Skeletal muscle satellite cell (primary cell): Measurements from ENCODE around the gene MYL1.

ENCODE experiments used
- H3K27me3 ChIP-seq: 2 replicates; pipeline ENCODE4 v1.7.0; 2013; ENCODE audit warnings: low read length; ENCODE audit not compliant: control insufficient read depth, insufficient read depth
- H3K36me3 ChIP-seq: 2 replicates; pipeline ENCODE4 v1.7.0; 2013; ENCODE audit warnings: mild to moderate bottlenecking, control low read depth, low read length; ENCODE audit not compliant: insufficient read depth
- H3K4me1 ChIP-seq: 2 replicates; pipeline ENCODE4 v1.7.0; 2013; ENCODE audit warnings: low read length; ENCODE audit not compliant: control insufficient read depth, insufficient read depth
- H3K4me2 ChIP-seq: 2 replicates; pipeline ENCODE4 v1.7.0; 2013; ENCODE audit warnings: mild to moderate bottlenecking, low read length
- H3K4me3 ChIP-seq: 2 replicates; pipeline ENCODE4 v1.7.0; 2013; ENCODE audit warnings: low read length
- H3K9ac ChIP-seq: 2 replicates; pipeline ENCODE4 v1.7.0; 2013; ENCODE audit warnings: mild to moderate bottlenecking, low read depth, low read length, moderate library complexity
- H3K9me3 ChIP-seq: replicated peaks from 2 replicates; pipeline ENCODE4 v1.7.0; 2013; ENCODE audit warnings: mild to moderate bottlenecking, control low read depth, low read length

MYL1 gene

GRCh38 chr2:210309548-210310233 is 5.3 kb downstream of the MYL1 start:
- Histone ChIP-seq H3K4me3 (no peak overlapping the region), H3K4me2 (no peak overlapping the region), H3K27me3 (no peaks in the 10 kb centered on the region), H3K36me3 (no peaks in the 10 kb centered on the region), H3K9me3 (no peaks in the 10 kb centered on the region), H3K9ac (no peak overlapping the region), H3K4me1 (no peaks in the 10 kb centered on the region)

GRCh38 chr2:210303498-210303897 is 11.5 kb downstream of the MYL1 start:
- no peak overlapping the region for H3K4me2 ChIP-seq
- H3K4me3 ChIP-seq: no peak overlapping the region
- no peaks in the 10 kb centered on the region for H3K4me1 ChIP-seq
- H3K36me3 ChIP-seq: no peaks in the 10 kb centered on the region
- H3K27me3 ChIP-seq: no peaks in the 10 kb centered on the region
- H3K9ac ChIP-seq: no peak overlapping the region
- H3K9me3 ChIP-seq: no peaks in the 10 kb centered on the region

GRCh38 chr2:210302326-210302725 is 12.6 kb downstream of the MYL1 start:
- H3K9me3 ChIP-seq: no peaks in the 10 kb centered on the region
- H3K4me1 ChIP-seq: no peaks in the 10 kb centered on the region
- no peak overlapping the region for H3K9ac ChIP-seq
- H3K4me3 ChIP-seq: no peak overlapping the region
- peak overlapping the region; percentile 21 for H3K4me2 ChIP-seq
- H3K27me3 ChIP-seq: no peaks in the 10 kb centered on the region
- H3K36me3 ChIP-seq: no peaks in the 10 kb centered on the region

GRCh38 chr2:210299866-210300373 is 15.1 kb downstream of the MYL1 start:
- Histone ChIP-seq H3K27me3 (no peaks in the 10 kb centered on the region), H3K4me1 (no peaks in the 10 kb centered on the region), H3K36me3 (no peaks in the 10 kb centered on the region), H3K4me3 (no peak overlapping the region), H3K9ac (no peak overlapping the region), H3K9me3 (no peaks in the 10 kb centered on the region), H3K4me2 (no peak overlapping the region)

- H3K27me3 ChIP-seq: no peaks in the 10 kb centered on the region
- H3K4me1 ChIP-seq: no peaks in the 10 kb centered on the region
- no peak overlapping the region for H3K4me3 ChIP-seq
- H3K9ac ChIP-seq: no peak overlapping the region
- no peaks in the 10 kb centered on the region for H3K36me3 ChIP-seq
- no peaks in the 10 kb centered on the region for H3K9me3 ChIP-seq
- H3K4me2 ChIP-seq: no peak overlapping the region
Observed at GRCh38 chr2:210288408-210288807, 26.6 kb downstream of the MYL1 start.

- no peaks in the 10 kb centered on the region for H3K36me3 ChIP-seq
Observed at GRCh38 chr2:210287301-210287700, 27.7 kb downstream of the MYL1 start.

GRCh38 chr2:210286123-210286680 is 28.8 kb downstream of the MYL1 start:
- Histone ChIP-seq H3K27me3 (no peaks in the 10 kb centered on the region), H3K36me3 (no peaks in the 10 kb centered on the region), H3K9me3 (no peaks in the 10 kb centered on the region), H3K9ac (no peak overlapping the region), H3K4me1 (no peaks in the 10 kb centered on the region), H3K4me3 (no peak overlapping the region), H3K4me2 (no peak overlapping the region)

More at GRCh38 chr2:210287301-210287700, 27.7 kb downstream of the MYL1 start:
- H3K4me1 ChIP-seq: no peaks in the 10 kb centered on the region
- no peak overlapping the region for H3K4me3 ChIP-seq
- H3K9me3 ChIP-seq: no peaks in the 10 kb centered on the region
- no peak overlapping the region for H3K9ac ChIP-seq
- no peaks in the 10 kb centered on the region for H3K27me3 ChIP-seq
- H3K4me2 ChIP-seq: no peak overlapping the region

GRCh38 chr2:210277133-210277532 is 37.8 kb downstream of the MYL1 start:
- Histone ChIP-seq H3K27me3 (no peaks in the 10 kb centered on the region), H3K4me1 (no peaks in the 10 kb centered on the region), H3K4me2 (no peak overlapping the region), H3K9ac (no peak overlapping the region), H3K9me3 (no peaks in the 10 kb centered on the region), H3K36me3 (no peaks in the 10 kb centered on the region), H3K4me3 (no peak overlapping the region)

- Histone ChIP-seq H3K9ac (no peak overlapping the region), H3K4me1 (no peaks in the 10 kb centered on the region), H3K36me3 (no peaks in the 10 kb centered on the region), H3K4me3 (no peak overlapping the region), H3K4me2 (no peak overlapping the region), H3K9me3 (no peaks in the 10 kb centered on the region), H3K27me3 (no peaks in the 10 kb centered on the region)
Observed at GRCh38 chr2:210271300-210271699, 43.7 kb downstream of the MYL1 start.

- no peak overlapping the region for H3K4me2 ChIP-seq
- no peaks in the 10 kb centered on the region for H3K27me3 ChIP-seq
- H3K4me3 ChIP-seq: no peak overlapping the region
- H3K9me3 ChIP-seq: no peaks in the 10 kb centered on the region
- no peaks in the 10 kb centered on the region for H3K4me1 ChIP-seq
- H3K36me3 ChIP-seq: no peaks in the 10 kb centered on the region
- no peak overlapping the region for H3K9ac ChIP-seq
Observed at GRCh38 chr2:210269148-210269547, 45.8 kb downstream of the MYL1 start.

- H3K27me3 ChIP-seq: no peaks in the 10 kb centered on the region
- H3K4me3 ChIP-seq: no peak overlapping the region
- H3K36me3 ChIP-seq: no peaks in the 10 kb centered on the region
- H3K9ac ChIP-seq: no peak overlapping the region
- no peaks in the 10 kb centered on the region for H3K4me1 ChIP-seq
- no peaks in the 10 kb centered on the region for H3K9me3 ChIP-seq
- H3K4me2 ChIP-seq: no peak overlapping the region
Observed at GRCh38 chr2:210268281-210268680, 46.7 kb downstream of the MYL1 start.

- Histone ChIP-seq H3K4me3 (no peak overlapping the region), H3K36me3 (no peaks in the 10 kb centered on the region), H3K4me2 (no peak overlapping the region), H3K27me3 (no peaks in the 10 kb centered on the region), H3K9ac (no peak overlapping the region), H3K9me3 (no peaks in the 10 kb centered on the region), H3K4me1 (no peaks in the 10 kb centered on the region)
Observed at GRCh38 chr2:210267698-210268097, 47.3 kb downstream of the MYL1 start.
